ENCODE results near the gene FSD1.
A peak's percentile ranks its signal among the peaks of the same experiment; 100 is the strongest.
"Not testable (repeated sequence)": the region's sequence is repeated elsewhere in the genome, so short reads cannot be mapped to it uniquely, and the experiment has no call there.

The FSD1 gene

GRCh38 chr19:4347521-4347920 is 43.1 kb downstream of the FSD1 start:
- no peak for DNase-seq

GRCh38 chr19:4349225-4349624 is 44.8 kb downstream of the FSD1 start:
- DNase-seq = not testable (repeated sequence)

- no peak for DNase-seq
Observed at GRCh38 chr19:4350111-4350510, 45.7 kb downstream of the FSD1 start.

- no peak for DNase-seq
Observed at GRCh38 chr19:4350726-4351125, 46.3 kb downstream of the FSD1 start.

GRCh38 chr19:4352701-4353121 is 48.3 kb downstream of the FSD1 start:
- peak; percentile 61 for DNase-seq

GRCh38 chr19:4354282-4354681 is 49.9 kb downstream of the FSD1 start:
- DNase-seq = no peak

GRCh38 chr19:4354897-4355296 is 50.5 kb downstream of the FSD1 start:
- DNase-seq = no peak

GRCh38 chr19:4357095-4357797 is 52.8 kb downstream of the FSD1 start:
- DNase-seq = no peak

GRCh38 chr19:4357921-4358326 is 53.5 kb downstream of the FSD1 start:
- no peak for DNase-seq

- no peak for DNase-seq
Observed at GRCh38 chr19:4358709-4359626, 54.6 kb downstream of the FSD1 start.

GRCh38 chr19:4359627-4360000 is 55.2 kb downstream of the FSD1 start:
- no peak for DNase-seq

- DNase-seq = no peak
Observed at GRCh38 chr19:4360081-4360569, 55.7 kb downstream of the FSD1 start.

GRCh38 chr19:4360641-4361151 is 56.3 kb downstream of the FSD1 start:
- no peak for DNase-seq

GRCh38 chr19:4361152-4362046 is 57.0 kb downstream of the FSD1 start:
- no peak for DNase-seq

- no peak for DNase-seq
Observed at GRCh38 chr19:4362101-4362828, 57.9 kb downstream of the FSD1 start.

- DNase-seq = no peak
Observed at GRCh38 chr19:4362831-4363545, 58.6 kb downstream of the FSD1 start.

GRCh38 chr19:4363571-4364304 is 59.3 kb downstream of the FSD1 start:
- no peak for DNase-seq

GRCh38 chr19:4365341-4365740 is 60.9 kb downstream of the FSD1 start:
- DNase-seq = no peak

GRCh38 chr19:4365791-4366665 is 61.6 kb downstream of the FSD1 start:
- DNase-seq = no peak
